ENCODE data around the gene EFCAB7. TPM values are rescaled to one million over a fixed set of nuclear protein-coding genes. Genes with fewer than 3 reads are reported as not detected.

EFCAB7 gene
- total and polyA plus RNA-seq, 2 donors (not counting 3 experiments of a cell fraction or from before 2014, with no cell fraction given): 1.4 to 7.1 TPM

DNA sequence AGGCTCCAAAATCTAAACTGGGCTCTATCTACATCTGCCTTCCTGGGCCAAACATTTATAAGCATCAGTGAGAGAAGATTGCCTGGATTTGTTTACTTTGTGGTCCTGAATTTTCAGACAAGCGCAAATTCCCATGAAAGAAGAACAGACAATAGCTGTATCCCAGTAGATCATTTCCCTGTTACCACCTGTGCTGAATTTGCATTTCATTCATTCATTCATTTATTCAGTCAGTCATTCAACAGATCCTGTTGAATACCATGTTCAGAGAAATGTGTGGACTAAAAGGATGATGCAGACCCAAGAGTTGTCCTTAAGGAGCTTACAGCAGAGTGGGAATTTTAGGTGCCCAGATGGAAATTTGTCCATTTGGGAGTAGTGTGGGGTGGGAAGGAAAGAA is 72.1 kb downstream of the EFCAB7 start:
- no peak overlapping the region for H2AFZ ChIP-seq (ENCODE audit: low read depth, low read length)
- CTCF ChIA-PET: interaction anchor here (0.8 kb wide), 1 partner anchor 651 kb away, joined by 3 read pairs; no protein-coding TSS in a partner anchor
- no peaks in the 10 kb centered on the region for H3K4me1 ChIP-seq (ENCODE audit: control insufficient read depth, extremely low read depth, insufficient read depth, low read length)
- intact Hi-C loops (cut with micrococcal nuclease): no loop called here
- no peak overlapping the region for H3K4me3 ChIP-seq (replicated peaks in 1 of 3; ENCODE audit: insufficient read depth in 1 of 3, low read depth in 1 of 3, low read length in 3 of 3)
- H3K4me2 ChIP-seq (ENCODE audit: insufficient read depth, low read length): no peak overlapping the region
- H3K9me3 ChIP-seq (replicated peaks; ENCODE audit: control insufficient read depth, insufficient read depth, low read length): no peaks in the 10 kb centered on the region
- no peak overlapping the region for H3K9ac ChIP-seq (replicated peaks; ENCODE audit: extremely low read depth, insufficient read depth, low read length)
- no peaks in the 10 kb centered on the region for H3K9me1 ChIP-seq (replicated peaks; ENCODE audit: control insufficient read depth, extremely low read depth, insufficient read depth, low read length)
- dilution Hi-C loops (cut with MboI; ENCODE audit: extremely low pct_ligation_motif_present, low sequenced_read_pairs): no loop called here
- TF ChIP-seq, protein P1, sequence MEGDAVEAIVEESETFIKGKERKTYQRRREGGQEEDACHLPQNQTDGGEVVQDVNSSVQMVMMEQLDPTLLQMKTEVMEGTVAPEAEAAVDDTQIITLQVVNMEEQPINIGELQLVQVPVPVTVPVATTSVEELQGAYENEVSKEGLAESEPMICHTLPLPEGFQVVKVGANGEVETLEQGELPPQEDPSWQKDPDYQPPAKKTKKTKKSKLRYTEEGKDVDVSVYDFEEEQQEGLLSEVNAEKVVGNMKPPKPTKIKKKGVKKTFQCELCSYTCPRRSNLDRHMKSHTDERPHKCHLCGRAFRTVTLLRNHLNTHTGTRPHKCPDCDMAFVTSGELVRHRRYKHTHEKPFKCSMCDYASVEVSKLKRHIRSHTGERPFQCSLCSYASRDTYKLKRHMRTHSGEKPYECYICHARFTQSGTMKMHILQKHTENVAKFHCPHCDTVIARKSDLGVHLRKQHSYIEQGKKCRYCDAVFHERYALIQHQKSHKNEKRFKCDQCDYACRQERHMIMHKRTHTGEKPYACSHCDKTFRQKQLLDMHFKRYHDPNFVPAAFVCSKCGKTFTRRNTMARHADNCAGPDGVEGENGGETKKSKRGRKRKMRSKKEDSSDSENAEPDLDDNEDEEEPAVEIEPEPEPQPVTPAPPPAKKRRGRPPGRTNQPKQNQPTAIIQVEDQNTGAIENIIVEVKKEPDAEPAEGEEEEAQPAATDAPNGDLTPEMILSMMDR (IDR thresholded peaks at IDR 0.05; ENCODE audit: extremely low read depth in 1 of 2, insufficient read depth in 1 of 2, low read depth in 1 of 2, low read length in 2 of 2): no peak
- TF ChIP-seq, protein P2, sequence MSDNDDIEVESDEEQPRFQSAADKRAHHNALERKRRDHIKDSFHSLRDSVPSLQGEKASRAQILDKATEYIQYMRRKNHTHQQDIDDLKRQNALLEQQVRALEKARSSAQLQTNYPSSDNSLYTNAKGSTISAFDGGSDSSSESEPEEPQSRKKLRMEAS (IDR thresholded peaks at IDR 0.05; ENCODE audit: insufficient read depth, insufficient read length): no peak
- TF ChIP-seq FOS (IDR thresholded peaks at IDR 0.05; ENCODE audit: borderline replicate concordance, insufficient read depth, low read length) (no peak), GATA2 (IDR thresholded peaks at IDR 0.05; ENCODE audit: insufficient read depth, insufficient read length, low read depth, low read length) (no peak)
- DNase-seq (ENCODE audit: low read depth, low spot score) (no peak), FAIRE-seq (no peak)
- H3K27ac ChIP-seq (ENCODE audit: insufficient read depth, low read depth, low read length): no peak overlapping the region
- H4K20me1 ChIP-seq (replicated peaks; ENCODE audit: control insufficient read depth, extremely low read depth, insufficient read depth, low read length): no peaks in the 10 kb centered on the region
- no TSS peak for BruUV-seq (replicated peaks)
- H3K79me2 ChIP-seq (ENCODE audit: control insufficient read depth, insufficient read depth, low read length): no peaks in the 10 kb centered on the region
- POLR2A ChIA-PET: no interaction called here
- H3K36me3 ChIP-seq (ENCODE audit: control insufficient read depth in 2 of 2, extremely low read depth in 1 of 2, insufficient read depth in 2 of 2, low read length in 2 of 2): no peaks in the 10 kb centered on the region
- H3K27me3 ChIP-seq (ENCODE audit: control insufficient read depth in 2 of 2, insufficient read depth in 2 of 2, low read length in 2 of 2): no peaks in the 10 kb centered on the region

DNA sequence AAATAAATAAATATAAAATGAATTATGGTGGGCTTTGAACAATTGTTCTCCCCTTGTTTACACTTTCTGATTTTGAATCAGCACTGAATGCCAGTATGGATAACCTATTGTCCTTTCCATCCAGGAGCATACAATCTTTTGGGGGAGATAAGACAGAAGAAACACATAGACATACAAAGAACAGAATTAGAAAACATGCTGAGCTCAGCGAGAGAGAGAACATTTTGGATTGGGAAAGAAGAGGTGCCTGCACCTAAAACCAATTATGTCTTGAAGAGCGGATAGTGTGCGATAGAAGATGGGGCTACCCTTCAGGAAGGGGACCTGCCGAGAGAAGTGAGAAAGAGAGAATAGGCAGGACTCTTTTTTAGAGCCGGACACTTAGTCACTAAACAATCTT is 76.5 kb downstream of the EFCAB7 start:
- BruUV-seq (replicated peaks): no TSS peak
- no peaks in the 10 kb centered on the region for H3K79me2 ChIP-seq (ENCODE audit: control insufficient read depth, insufficient read depth, low read length)

More for the DNA sequence above, 76.5 kb downstream of the EFCAB7 start:
- CTCF ChIA-PET: no interaction called here
- H2AFZ ChIP-seq (ENCODE audit: low read depth, low read length): no peak overlapping the region
- dilution Hi-C loops (cut with MboI; ENCODE audit: extremely low pct_ligation_motif_present, low sequenced_read_pairs): no loop called here
- POLR2A ChIA-PET: no interaction called here
- no peak overlapping the region for H3K27ac ChIP-seq (ENCODE audit: insufficient read depth, low read depth, low read length)
- DNase-seq (ENCODE audit: low read depth, low spot score) (no peak), FAIRE-seq (no peak)
- intact Hi-C loops (cut with micrococcal nuclease): no loop called here
- H4K20me1 ChIP-seq (replicated peaks; ENCODE audit: control insufficient read depth, extremely low read depth, insufficient read depth, low read length): no peaks in the 10 kb centered on the region
- TF ChIP-seq, protein P2 (IDR thresholded peaks at IDR 0.05; ENCODE audit: insufficient read depth, insufficient read length): no peak
- TF ChIP-seq EZH2 (IDR thresholded peaks at IDR 0.05; ENCODE audit: borderline replicate concordance, low read depth, low read length, severe bottlenecking): no peak
- TF ChIP-seq, protein P1 (IDR thresholded peaks at IDR 0.05; ENCODE audit: extremely low read depth in 1 of 2, insufficient read depth in 1 of 2, low read depth in 1 of 2, low read length in 2 of 2): no peak
- TF ChIP-seq JUN (IDR thresholded peaks at IDR 0.05; ENCODE audit: borderline replicate concordance, insufficient read depth, insufficient read length, low read depth): no peak
- TF ChIP-seq FOS (IDR thresholded peaks at IDR 0.05; ENCODE audit: borderline replicate concordance, insufficient read depth, low read length): no peak
- no peak for TF ChIP-seq POLR2A (IDR thresholded peaks at IDR 0.05; ENCODE audit: low read depth, low read length)
- H3K4me1 ChIP-seq (ENCODE audit: control insufficient read depth, extremely low read depth, insufficient read depth, low read length): no peaks in the 10 kb centered on the region
- no peaks in the 10 kb centered on the region for H3K9me1 ChIP-seq (replicated peaks; ENCODE audit: control insufficient read depth, extremely low read depth, insufficient read depth, low read length)
- H3K4me3 ChIP-seq (replicated peaks in 1 of 3; ENCODE audit: insufficient read depth in 1 of 3, low read depth in 1 of 3, low read length in 3 of 3): no peak overlapping the region
- no peaks in the 10 kb centered on the region for H3K36me3 ChIP-seq (ENCODE audit: control insufficient read depth in 2 of 2, extremely low read depth in 1 of 2, insufficient read depth in 2 of 2, low read length in 2 of 2)
- no peak overlapping the region for H3K9ac ChIP-seq (replicated peaks; ENCODE audit: extremely low read depth, insufficient read depth, low read length)
- H3K27me3 ChIP-seq (ENCODE audit: control insufficient read depth in 2 of 2, insufficient read depth in 2 of 2, low read length in 2 of 2): no peaks in the 10 kb centered on the region
- no peaks in the 10 kb centered on the region for H3K9me3 ChIP-seq (replicated peaks; ENCODE audit: control insufficient read depth, insufficient read depth, low read length)
- H3K4me2 ChIP-seq (ENCODE audit: insufficient read depth, low read length): no peak overlapping the region

All from endothelial cell of umbilical vein (primary cell).